Measurements from ENCODE around the gene KCNQ5.

KCNQ5 gene

GRCh38 chr6:73028893-73029450 lies 407.1 kb downstream of the KCNQ5 start:
- Histone ChIP-seq H3K36me3 (no peaks in the 10 kb centered on the region), H3K4me1 (no peaks in the 10 kb centered on the region), H3K27ac (no peak overlapping the region), H3K9ac (no peak overlapping the region), H3K27me3 (no peaks in the 10 kb centered on the region), H4K20me1 (no peaks in the 10 kb centered on the region), H3K4me2 (no peak overlapping the region), H3K9me3 (no peaks in the 10 kb centered on the region), H3K4me3 (no peak overlapping the region)
- TF ChIP-seq Cebpa-rat (IDR thresholded peaks at IDR 0.05): no peak

GRCh38 chr6:73030257-73030656 lies 408.4 kb downstream of the KCNQ5 start:
- TF ChIP-seq Cebpa-rat (IDR thresholded peaks at IDR 0.05): no peak
- Histone ChIP-seq H3K9ac (no peak overlapping the region), H3K4me1 (no peaks in the 10 kb centered on the region), H3K27me3 (no peaks in the 10 kb centered on the region), H3K9me3 (no peaks in the 10 kb centered on the region), H4K20me1 (no peaks in the 10 kb centered on the region), H3K4me3 (no peak overlapping the region), H3K27ac (no peak overlapping the region), H3K36me3 (0 out of 2 replicates have a peak, but pooled peaks cover 4% of the 10 kb centered on the region), H3K4me2 (no peak overlapping the region)

- H3K27ac ChIP-seq: no peak overlapping the region
- H3K27me3 ChIP-seq: no peaks in the 10 kb centered on the region
- TF ChIP-seq Cebpa-rat (IDR thresholded peaks at IDR 0.05): no peak
- H3K9ac ChIP-seq: no peak overlapping the region
- H3K36me3 ChIP-seq: 0 out of 2 replicates have a peak, but pooled peaks cover 4% of the 10 kb centered on the region
- no peak overlapping the region for H3K4me3 ChIP-seq
- H3K4me2 ChIP-seq: no peak overlapping the region
- H4K20me1 ChIP-seq: no peaks in the 10 kb centered on the region
- no peaks in the 10 kb centered on the region for H3K9me3 ChIP-seq
- H3K4me1 ChIP-seq: no peaks in the 10 kb centered on the region
Observed at GRCh38 chr6:73030791-73031782, 409.2 kb downstream of the KCNQ5 start.

DNA sequence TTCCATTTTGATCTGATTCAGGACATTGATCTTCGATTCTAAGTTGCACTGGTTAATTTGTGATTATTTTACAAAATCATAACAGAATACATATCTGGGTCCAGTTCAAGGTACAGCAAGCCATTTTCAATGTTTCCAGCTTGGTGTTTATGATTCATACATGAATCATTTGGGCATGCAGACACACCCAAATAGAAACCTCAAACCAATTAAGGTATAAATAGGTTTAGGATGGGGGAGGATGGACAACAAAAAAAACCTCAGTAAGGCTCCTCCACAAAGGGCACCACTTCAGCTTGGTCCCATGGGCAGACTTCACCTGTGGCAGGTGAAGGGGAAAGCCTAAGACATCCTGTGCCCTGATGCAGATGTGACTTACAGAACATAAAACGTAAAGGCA lies 410.7 kb downstream of the KCNQ5 start:
- Histone ChIP-seq H3K27me3 (no peaks in the 10 kb centered on the region), H3K9ac (no peak overlapping the region), H4K20me1 (no peaks in the 10 kb centered on the region), H3K9me3 (peaks cover 5% of the 10 kb centered on the region; the same call in 1 of the 2 replicates), H3K4me2 (no peak overlapping the region), H3K36me3 (0 out of 2 replicates have a peak, but pooled peaks cover 4% of the 10 kb centered on the region), H3K27ac (no peak overlapping the region), H3K4me3 (no peak overlapping the region), H3K4me1 (no peaks in the 10 kb centered on the region)
- TF ChIP-seq Cebpa-rat (IDR thresholded peaks at IDR 0.05): no peak

DNA sequence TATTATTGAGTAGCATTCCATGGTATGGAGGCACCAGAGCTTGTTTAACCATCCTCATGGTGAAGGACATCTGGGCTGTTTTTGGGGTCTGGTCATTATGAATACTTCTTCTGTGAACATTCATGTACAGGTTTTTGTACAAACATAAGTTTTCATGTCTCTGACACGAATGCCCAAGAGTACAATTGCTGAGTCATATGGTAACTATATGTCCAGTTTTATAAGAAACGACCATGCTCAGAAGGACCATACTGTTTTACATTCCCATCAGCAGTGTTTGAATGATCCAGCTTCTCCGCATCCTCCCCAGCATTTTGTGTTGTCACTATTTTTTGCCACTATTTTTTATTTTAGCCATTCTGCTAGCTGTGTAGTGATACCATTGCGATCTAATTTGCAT lies 414.8 kb downstream of the KCNQ5 start:
- peaks cover 8% of the 10 kb centered on the region for H3K36me3 ChIP-seq
- no peak for TF ChIP-seq Cebpa-rat (IDR thresholded peaks at IDR 0.05)
- no peaks in the 10 kb centered on the region for H3K27me3 ChIP-seq
- H3K4me2 ChIP-seq: no peak overlapping the region
- no peak overlapping the region for H3K9ac ChIP-seq
- H3K9me3 ChIP-seq: peaks cover 19% of the 10 kb centered on the region
- no peak overlapping the region for H3K27ac ChIP-seq
- H3K4me3 ChIP-seq: no peak overlapping the region
- H3K4me1 ChIP-seq: no peaks in the 10 kb centered on the region
- no peaks in the 10 kb centered on the region; the same call in 1 of the 2 replicates for H4K20me1 ChIP-seq

DNA sequence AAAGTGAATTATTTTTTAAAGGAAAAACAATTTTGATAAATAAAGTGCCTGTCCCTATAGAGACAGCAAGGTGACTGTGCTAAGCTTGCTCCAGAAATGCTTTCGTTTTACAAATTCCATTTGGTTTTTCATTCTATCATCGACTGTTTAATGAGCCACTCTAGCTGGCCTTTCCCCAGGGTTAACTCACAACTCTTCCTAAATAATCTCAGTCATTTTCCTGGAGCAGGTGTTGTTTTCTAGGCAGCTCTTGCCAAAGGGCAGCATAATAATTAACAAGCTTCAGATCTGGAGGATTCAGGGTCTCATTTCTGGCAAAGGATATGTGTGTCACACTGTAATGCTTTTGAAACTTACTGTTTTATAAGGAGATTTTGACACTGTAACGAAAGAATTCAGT lies 419.2 kb downstream of the KCNQ5 start:
- H3K4me3 ChIP-seq: no peak overlapping the region
- peaks cover 31% of the 10 kb centered on the region for H3K36me3 ChIP-seq
- no peak overlapping the region for H3K9ac ChIP-seq
- no peak overlapping the region for H3K4me2 ChIP-seq
- H4K20me1 ChIP-seq: no peaks in the 10 kb centered on the region; the same call in 1 of the 2 replicates
- H3K27me3 ChIP-seq: no peaks in the 10 kb centered on the region
- no peak overlapping the region for H3K27ac ChIP-seq
- TF ChIP-seq Cebpa-rat (IDR thresholded peaks at IDR 0.05): no peak
- peaks cover 19% of the 10 kb centered on the region for H3K9me3 ChIP-seq
- H3K4me1 ChIP-seq: no peaks in the 10 kb centered on the region

DNA sequence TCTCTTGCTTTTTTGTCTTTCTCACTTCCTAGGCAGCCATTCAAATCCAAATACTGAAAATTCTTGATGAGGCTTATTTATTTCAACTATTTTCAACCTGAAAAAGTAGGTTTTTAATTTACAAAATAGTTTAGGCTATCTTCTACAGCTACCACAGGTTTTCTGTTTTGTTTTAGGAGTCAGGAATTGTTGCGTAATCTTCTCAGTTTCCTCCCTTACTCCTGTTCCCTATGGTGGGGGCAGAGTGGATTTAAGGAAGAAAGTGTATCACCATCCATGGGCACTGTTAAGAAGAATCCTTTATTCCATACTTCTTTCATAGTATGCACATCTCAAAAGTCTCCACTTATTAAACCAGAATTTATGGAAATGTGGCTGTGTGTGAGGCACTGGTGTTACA lies 421.0 kb downstream of the KCNQ5 start:
- H3K27ac ChIP-seq: no peak overlapping the region
- no peak; the same call in 1 of the 2 replicates for TF ChIP-seq Cebpa-rat (IDR thresholded peaks at IDR 0.05)
- H3K4me1 ChIP-seq: no peaks in the 10 kb centered on the region
- H3K4me2 ChIP-seq: no peak overlapping the region
- H4K20me1 ChIP-seq: no peaks in the 10 kb centered on the region; the same call in 1 of the 2 replicates
- H3K9ac ChIP-seq: no peak overlapping the region
- peaks cover 35% of the 10 kb centered on the region for H3K36me3 ChIP-seq
- peaks cover 11% of the 10 kb centered on the region for H3K9me3 ChIP-seq
- H3K4me3 ChIP-seq: no peak overlapping the region
- H3K27me3 ChIP-seq: no peaks in the 10 kb centered on the region

GRCh38 chr6:73043446-73043845 lies 421.6 kb downstream of the KCNQ5 start:
- TF ChIP-seq Cebpa-rat (IDR thresholded peaks at IDR 0.05): no peak

GRCh38 chr6:73045609-73046008 lies 423.7 kb downstream of the KCNQ5 start:
- no peak overlapping the region for H3K27ac ChIP-seq
- peaks cover 35% of the 10 kb centered on the region for H3K36me3 ChIP-seq
- no peaks in the 10 kb centered on the region for H3K4me1 ChIP-seq
- TF ChIP-seq Cebpa-rat (IDR thresholded peaks at IDR 0.05): no peak
- H3K4me3 ChIP-seq: no peak overlapping the region
- H3K27me3 ChIP-seq: no peaks in the 10 kb centered on the region
- H4K20me1 ChIP-seq: no peaks in the 10 kb centered on the region; the same call in 1 of the 2 replicates
- no peak overlapping the region for H3K9ac ChIP-seq
- H3K4me2 ChIP-seq: no peak overlapping the region
- no peaks in the 10 kb centered on the region for H3K9me3 ChIP-seq

More at GRCh38 chr6:73043446-73043845, 421.6 kb downstream of the KCNQ5 start:
- no peaks in the 10 kb centered on the region; the same call in 1 of the 2 replicates for H4K20me1 ChIP-seq
- H3K27me3 ChIP-seq: no peaks in the 10 kb centered on the region
- no peak overlapping the region for H3K4me2 ChIP-seq
- H3K4me3 ChIP-seq: no peak overlapping the region
- H3K36me3 ChIP-seq: peaks cover 35% of the 10 kb centered on the region
- H3K9ac ChIP-seq: no peak overlapping the region
- no peak overlapping the region for H3K27ac ChIP-seq
- H3K4me1 ChIP-seq: no peaks in the 10 kb centered on the region
- H3K9me3 ChIP-seq: peaks cover 9% of the 10 kb centered on the region

DNA sequence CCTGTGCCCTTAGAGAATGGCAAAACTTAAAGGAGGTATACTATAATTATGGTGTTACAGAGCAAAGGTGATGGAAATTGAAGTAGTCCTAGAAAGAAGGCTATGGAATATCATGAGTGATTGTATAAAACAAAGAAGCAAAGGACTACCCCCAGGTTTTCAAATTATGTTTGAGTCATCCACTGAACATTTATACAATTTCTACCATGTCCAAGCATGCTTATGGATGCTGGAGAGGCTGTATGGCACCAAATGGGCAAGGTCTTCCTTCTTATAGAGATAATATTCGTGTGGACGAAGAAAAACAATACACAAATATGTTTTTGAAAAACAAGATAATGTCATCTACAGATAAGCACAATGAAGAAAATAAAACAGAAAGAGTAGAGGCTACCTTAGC lies 425.9 kb downstream of the KCNQ5 start:
- H3K9ac ChIP-seq: no peak overlapping the region
- H4K20me1 ChIP-seq: no peaks in the 10 kb centered on the region
- H3K27ac ChIP-seq: no peak overlapping the region
- no peaks in the 10 kb centered on the region for H3K9me3 ChIP-seq
- H3K36me3 ChIP-seq: peaks cover 30% of the 10 kb centered on the region
- H3K27me3 ChIP-seq: no peaks in the 10 kb centered on the region
- no peak for TF ChIP-seq Cebpa-rat (IDR thresholded peaks at IDR 0.05)
- H3K4me1 ChIP-seq: no peaks in the 10 kb centered on the region
- H3K4me2 ChIP-seq: no peak overlapping the region
- H3K4me3 ChIP-seq: no peak overlapping the region
